ENCODE data around the gene ACTL6B.

ACTL6B gene

DNA sequence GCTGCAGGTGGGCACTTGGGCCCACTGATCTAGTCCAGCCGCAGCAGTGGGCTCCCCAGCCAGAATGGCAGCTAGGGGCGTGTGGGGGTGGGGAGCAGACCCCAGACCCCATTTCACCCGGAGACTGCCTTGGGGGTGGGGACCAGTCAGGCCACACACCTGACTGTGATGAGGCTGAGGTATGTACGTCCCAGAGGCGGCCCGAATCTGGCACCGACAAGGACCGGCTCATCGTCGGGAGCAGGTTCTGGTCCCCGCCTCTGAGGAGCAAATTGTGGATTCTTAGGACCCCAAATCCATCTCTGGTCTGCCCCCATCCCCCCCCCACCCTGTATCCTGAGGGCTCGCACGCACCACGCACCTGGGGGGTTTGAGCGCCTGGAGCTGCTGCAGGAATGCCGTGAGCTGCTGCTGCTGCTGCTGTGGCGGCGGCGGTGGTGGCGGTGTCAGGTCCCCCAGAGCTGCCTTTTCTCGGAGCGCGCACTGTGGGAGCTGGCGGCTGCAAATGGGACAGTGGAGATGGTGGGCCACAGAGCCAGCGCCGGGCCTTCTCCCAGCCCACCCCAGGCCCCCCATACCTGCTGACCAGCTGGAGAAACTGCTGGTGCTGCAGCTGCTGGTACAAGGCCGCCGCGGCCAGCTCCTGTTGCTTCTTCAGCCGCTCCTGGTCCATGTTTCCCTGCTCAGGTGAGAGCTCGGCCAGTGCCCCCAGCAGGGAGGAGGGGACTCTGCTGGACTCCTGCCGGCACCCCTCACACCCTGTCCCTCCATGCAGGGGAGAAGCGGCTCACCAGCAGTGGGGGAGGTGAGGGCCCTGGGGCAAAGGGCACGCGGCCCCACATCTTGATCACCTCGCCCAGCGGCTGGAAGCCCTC is 27.6 kb upstream of the ACTL6B start:
- in situ Hi-C loops (cut with HindIII; ENCODE audit: low sequenced_read_pairs): no loop called here

DNA sequence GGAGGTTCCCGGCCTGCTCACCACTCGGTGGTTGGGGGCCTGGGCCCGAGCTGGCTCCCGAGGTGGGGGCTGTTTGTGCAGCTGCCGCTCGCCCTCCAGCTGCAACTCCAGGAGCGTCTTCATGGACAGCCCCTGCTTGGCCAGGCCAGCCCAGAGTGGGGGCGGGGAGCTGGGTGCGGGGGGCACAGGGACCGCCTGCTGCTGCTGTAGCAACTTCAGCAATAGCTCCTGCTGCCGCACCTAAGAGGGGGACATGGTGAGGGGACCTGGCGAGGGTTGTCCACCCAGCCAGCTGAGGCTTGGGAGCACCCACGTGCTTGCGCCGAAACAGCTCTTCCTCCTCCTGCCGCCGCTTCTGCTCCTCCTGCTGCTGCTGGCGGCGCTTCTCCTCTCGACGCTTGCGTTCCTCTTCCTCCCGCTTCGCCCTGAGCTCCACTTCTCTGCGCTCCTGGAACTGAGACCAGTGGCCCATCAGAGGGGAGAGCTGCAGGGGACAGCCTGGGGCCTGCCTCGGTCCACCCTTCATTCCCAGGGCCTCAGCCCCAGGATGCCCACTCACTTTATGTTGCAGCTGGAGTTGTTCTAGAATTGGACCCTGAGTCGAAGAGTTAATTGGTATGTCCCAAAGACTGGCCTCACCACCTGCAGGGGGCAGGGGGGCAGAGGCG is 26.9 kb upstream of the ACTL6B start:
- in situ Hi-C loops (cut with HindIII; ENCODE audit: low sequenced_read_pairs): no loop called here

DNA sequence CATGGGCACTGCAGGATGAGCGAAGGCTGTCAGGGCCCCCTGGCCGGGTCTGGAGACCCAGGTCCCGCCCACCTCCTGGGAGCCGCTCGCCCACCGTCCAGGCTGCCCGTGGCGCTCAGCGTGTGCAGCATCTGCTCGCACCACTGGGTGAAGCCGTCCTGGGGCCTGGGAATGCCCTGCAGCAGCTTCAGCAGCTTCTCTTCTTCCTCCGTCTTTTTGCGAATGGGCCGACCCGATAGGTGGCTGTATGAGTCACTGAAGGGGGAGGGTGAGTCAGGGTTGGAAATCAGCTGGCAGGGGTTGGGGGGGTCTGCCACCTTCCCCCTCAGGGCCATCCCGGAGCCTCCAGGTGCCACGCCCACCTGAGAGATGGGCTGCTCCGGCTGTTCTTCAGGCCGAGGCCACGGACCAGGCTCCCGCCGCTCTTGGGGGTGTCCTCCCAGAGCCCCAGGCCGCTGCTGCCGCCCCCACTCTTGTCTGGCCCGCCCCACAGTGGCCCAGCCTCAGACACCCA is 26.0 kb upstream of the ACTL6B start:
- in situ Hi-C loops (cut with HindIII; ENCODE audit: low sequenced_read_pairs): no loop called here

DNA sequence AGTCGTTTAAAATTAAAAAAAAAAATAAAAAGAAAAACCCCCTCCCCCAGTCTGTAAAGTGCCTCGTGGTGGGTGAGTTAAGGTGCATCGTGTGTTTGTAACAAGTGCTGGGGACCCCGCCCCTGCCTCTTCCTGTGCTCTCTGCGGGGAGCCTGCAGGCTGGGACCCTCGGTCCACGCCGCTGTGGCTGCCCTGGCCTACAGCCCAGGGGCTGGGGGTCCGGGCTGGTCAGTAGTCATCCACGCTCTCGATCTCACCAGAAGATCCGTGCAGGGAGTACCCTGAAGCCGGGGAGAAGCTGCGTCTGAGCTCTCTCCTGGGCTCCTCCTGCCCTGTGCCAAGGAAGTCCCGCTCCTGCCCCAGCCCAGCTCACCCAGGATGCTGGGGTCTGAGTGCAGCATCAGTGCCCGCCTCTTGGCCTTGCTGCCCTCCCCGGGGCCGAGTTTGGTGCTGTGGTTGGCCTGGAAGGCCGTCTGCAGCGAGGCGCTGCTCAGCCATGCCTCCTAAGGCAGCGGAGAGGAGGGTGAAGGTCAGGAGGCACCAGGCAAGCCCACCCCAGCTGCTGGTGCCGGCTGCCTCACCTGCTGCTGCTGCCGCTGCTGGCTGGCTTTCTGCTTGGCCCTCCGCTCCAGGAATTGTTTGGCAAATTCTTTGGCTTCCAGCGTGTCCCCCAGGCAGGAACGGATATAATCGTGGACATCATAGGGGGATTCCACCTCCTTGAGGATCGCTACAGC is 25.4 kb upstream of the ACTL6B start:
- in situ Hi-C loops (cut with HindIII; ENCODE audit: low sequenced_read_pairs): no loop called here

DNA sequence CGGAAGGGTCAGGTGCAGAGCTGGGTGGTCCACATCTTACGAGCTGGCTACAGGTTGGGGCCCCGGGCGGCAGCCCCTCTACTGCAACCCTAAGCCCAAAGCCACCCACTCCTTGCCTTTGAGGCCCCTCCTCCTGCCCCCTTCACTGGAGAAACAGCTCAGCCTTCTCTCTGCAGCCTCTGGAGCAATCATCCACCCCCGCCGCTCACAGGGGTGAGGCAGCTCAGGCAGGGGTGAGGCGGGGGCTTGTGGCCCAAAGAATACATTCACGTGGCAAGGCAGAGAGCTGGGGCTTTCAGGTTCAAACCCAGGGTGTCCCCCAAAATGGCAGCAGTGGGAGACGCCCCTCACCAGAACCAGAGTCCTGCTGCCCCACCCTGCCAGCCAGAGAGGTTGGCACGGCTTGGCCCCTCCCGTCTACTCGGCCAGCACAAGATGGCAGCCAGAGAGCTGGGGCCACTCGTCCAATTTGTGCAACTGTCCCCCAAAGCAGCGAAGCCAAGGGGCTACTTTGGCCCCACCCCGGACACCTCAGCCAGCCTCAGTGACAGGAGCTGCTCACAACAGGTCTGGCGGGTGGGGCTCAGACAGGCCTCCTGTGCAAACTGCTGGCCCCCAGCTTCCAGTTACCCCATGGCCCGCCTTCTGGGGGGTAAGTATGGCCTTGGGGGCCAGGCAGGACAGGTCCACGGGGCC is 24.5 kb upstream of the ACTL6B start:
- in situ Hi-C loops (cut with HindIII; ENCODE audit: low sequenced_read_pairs): no loop called here

DNA sequence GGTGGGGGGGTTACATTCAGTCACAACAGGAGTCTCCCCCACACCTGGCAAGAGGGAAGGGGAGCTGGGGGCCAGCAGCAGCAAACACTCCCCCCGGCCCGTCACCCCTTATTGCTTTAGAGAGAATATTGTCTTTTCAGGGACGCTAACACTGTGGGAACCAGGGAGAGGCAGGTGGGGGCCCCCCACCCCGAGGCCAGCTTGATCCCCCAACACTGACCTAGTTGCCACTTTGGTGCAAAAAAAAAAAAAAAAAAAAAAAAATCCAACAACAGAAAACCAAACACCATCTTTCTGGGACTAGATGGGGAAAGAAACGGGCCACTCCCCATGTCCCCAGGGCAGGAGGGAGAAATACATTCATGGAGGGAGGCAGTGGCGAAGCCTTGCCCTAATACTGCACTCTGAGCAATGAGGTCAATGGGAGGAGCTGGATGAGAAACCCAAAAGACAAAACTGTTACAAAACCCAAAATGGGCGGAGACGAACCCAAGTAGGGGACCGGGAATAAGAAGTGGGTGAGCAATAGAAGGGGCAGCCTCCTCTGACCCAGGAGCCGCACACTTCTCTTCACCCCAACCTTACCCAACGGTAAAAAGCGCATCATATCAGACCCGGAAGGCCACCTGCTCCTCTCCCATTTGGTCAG is 23.8 kb upstream of the ACTL6B start:
- in situ Hi-C loops (cut with HindIII; ENCODE audit: low sequenced_read_pairs): no loop called here

DNA sequence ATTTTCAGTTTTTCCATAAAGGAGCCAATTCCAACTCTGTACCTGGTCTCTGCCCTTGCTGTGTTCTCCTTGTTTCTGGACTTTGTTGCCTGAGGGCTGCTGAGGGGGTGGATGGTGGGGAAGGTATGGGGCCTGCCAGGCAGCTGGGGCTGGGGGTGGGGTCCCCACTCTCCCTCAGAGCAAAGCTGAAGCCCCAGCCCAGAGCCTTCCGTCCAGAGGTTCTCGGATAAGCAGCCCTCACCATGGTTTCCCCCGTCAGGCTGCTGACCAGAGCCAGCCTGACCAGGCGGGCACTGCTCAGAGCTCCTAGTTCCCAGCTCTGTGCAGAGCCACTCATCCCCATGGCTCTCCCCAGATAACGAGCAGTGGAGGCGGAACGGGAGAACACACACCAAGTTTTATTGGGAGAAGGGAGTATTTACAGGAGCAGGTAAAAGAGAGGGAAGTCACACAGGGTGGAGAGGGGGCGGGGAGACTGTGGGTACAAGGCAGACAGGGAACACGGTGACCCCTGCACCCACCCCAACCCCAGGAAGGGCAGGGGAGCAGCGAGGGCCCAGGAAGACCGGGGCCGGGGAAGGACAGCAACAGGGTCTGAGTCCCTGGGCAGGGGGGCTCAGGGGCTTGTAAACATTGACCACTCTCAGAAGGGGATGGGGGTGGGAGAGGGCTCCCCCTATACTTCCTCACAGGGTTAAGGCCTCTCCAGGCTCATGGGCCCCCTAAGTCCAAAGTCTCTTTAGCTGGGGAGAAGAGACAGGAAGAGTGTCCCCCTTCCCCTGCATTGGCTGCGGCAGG is 23.1 kb upstream of the ACTL6B start:
- in situ Hi-C loops (cut with HindIII; ENCODE audit: low sequenced_read_pairs): no loop called here

GRCh38 chr7:100678291-100678984 is 22.2 kb upstream of the ACTL6B start:
- in situ Hi-C loops (cut with HindIII; ENCODE audit: low sequenced_read_pairs): no loop called here

DNA sequence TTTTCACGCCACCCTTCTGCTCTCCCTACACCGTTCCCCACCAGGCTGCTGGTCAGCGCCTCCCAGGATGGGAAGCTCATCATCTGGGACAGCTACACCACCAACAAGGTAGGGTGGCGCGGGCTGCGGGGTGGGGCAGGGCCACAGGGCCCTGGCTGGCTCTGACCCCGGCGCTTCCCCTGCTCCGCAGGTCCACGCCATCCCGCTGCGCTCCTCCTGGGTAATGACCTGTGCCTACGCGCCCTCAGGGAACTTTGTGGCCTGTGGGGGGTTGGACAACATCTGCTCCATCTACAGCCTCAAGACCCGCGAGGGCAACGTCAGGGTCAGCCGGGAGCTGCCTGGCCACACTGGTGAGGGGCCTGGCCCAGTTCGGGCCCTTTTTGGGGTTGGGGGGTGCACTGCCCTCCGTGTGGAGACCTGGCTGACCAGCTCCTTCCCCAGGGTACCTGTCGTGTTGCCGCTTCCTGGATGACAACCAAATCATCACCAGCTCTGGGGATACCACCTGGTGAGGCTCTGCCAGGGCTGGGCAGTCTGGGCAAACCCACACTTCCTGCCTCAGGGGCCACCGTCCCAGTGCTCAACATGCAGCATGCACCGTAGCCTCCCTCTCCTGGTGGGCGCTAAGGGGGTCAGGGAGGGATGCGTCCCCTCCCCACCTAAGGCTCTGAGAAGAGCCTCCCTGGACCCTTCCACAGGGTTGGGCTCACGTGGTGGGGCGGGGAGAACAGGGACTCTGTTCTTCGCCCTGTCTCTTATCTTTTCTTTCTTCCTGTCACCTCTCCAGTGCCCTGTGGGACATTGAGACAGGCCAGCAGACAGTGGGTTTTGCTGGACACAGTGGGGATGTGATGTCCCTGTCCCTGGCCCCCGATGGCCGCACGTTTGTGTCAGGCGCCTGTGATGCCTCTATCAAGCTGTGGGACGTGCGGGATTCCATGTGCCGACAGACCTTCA is 21.3 kb upstream of the ACTL6B start:
- in situ Hi-C loops (cut with HindIII; ENCODE audit: low sequenced_read_pairs): no loop called here

- in situ Hi-C loops (cut with HindIII; ENCODE audit: low sequenced_read_pairs): no loop called here
These were observed 20.5 kb upstream of the ACTL6B start for GRCh38 chr7:100676501-100677306.

GRCh38 chr7:100675581-100676350 is 19.5 kb upstream of the ACTL6B start:
- in situ Hi-C loops (cut with HindIII; ENCODE audit: low sequenced_read_pairs): no loop called here

GRCh38 chr7:100675105-100675451 is 18.8 kb upstream of the ACTL6B start:
- in situ Hi-C loops (cut with HindIII; ENCODE audit: low sequenced_read_pairs): no loop called here

DNA sequence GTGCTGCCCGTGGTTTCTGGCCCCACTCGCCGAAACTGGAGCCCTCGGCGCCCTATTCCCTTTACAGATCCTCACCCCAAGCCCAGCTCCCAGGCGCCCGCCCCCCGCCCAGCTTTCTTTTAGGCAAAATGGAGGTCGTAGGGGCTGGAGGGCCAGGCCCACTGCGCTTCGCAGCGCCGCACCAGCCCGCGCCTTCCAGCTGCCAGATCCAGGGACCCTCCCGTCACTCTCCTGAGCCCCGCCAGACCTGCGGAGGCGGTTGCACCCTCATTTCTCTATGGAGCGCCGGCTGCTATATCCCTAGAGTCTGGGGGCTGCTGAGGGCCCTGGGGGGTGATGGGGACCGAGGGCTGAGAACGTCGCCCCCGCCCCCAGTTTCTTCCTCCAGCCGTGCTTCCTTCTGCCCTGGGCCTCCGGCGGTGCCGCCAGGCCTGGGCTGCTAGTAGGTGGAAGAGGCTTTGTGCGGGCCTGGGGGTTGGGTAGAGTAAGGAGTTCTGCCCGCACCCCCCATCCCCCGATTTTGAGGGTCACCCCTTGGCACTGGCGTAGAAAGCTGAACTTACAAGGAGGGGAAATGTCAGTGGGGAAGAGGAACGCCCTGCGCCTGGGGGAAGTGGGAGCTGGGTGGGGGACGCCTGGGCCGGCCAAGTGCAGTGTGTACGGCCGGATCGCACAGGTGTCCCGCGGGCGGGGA is 18.3 kb upstream of the ACTL6B start:
- in situ Hi-C loops (cut with HindIII; ENCODE audit: low sequenced_read_pairs): no loop called here

DNA sequence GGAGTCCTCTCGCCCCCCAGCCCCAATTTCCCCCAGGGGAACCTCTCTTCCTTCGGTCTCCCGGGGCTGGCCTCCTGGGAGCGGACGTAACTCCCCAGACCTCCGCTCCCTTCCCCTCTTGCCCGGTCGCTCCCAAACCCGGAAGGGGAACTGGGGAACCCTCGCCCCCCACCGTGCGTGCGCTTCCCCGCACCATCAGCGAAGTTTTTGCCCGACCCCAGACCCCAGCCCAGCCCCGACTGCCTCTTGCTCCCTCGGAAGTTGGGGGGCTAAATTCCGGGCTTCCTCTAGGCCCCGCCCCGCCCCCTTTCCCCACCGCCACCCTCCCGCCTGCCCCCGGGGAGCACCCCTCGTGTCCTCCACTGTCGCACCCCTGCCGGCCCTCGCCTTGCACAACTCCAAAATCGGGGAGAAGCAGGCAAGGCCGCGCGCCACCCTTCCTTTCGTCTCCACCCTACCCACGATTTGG is 17.7 kb upstream of the ACTL6B start:
- in situ Hi-C loops (cut with HindIII; ENCODE audit: low sequenced_read_pairs): no loop called here

DNA sequence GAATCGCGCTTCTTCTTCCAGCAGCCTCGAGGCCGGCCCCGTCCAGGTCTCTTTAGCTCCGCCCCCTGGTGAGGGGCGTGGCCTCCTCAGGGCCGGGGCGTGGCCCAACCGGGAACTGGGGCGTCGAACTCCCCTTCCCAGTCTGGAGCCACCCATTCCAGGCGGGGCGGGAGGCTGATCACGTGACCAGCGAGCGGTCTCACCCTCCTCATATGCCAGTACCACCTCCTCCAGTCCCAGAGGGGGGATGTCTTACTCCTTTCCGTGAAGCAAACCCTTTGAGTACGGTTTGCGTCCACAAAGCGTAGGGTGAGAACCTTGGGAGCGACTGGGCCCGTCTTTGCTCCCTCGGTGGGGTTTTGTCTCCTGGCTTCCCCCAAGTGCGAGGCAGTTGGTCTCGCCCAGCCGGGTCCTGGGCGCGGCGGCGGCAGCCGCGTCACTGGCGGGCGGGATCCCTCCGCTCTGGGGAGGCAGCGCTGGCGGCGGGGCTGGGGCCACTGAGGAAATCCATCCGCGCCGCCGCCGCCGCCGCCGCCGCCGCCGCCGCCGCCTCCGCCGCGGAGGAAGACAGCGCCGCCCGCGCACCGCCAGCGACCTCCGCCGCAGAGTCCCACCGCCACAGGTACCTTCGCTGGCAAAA is 17.2 kb upstream of the ACTL6B start, which contains the start of gene GNB2:
Gene GNB2 (plus strand): TSS at position 439 of the 640 bp plus-strand sequence. CDS start 2,526 bp downstream, outside the sequence.
- in situ Hi-C loops (cut with HindIII; ENCODE audit: low sequenced_read_pairs): no loop called here
